Colon (tissue), 2 donors: ENCODE data around the gene DPYSL3.
"Not testable (repeated sequence)": the region's sequence is repeated elsewhere in the genome, so short reads cannot be mapped to it uniquely, and the experiment has no call there.

ENCODE experiments used
- FAIRE-seq: peaks from 2 replicates; lab custom pipeline; 2012; peaks lifted over from hg19 to GRCh38; lab: Jason Lieb, UNC
- donor health status: control.
- donor health status: control.

The DPYSL3 gene

DNA sequence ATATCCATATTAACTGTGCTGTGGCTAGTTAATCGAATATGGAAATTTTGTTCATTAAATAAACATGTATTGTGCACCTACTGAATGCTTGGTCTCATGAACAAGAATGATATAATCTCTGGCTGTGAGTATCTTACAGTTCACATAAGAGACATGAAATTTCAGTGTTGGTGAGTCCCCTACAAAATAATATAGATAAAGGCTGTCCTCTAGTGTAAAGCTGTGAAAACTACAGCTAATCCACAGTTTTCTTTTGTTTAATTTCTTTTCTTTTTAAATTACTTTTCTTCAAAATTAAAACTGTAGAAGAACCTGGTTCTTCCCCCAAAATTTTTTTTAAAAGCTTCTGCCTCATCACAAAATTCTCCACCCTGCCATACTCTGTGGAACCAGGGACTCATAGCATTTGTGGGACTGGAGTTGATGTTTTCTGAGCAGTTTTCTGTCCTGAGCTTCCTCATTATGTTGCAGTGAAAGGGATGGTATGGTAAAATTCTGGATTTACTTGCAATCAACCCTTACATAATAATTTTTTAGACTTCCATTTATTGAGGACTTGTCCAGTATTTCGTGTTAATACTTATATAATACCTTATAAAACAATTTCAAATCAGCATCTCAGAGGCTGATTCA, 140.0 kb downstream of the DPYSL3 start:
- no peak for FAIRE-seq

DNA sequence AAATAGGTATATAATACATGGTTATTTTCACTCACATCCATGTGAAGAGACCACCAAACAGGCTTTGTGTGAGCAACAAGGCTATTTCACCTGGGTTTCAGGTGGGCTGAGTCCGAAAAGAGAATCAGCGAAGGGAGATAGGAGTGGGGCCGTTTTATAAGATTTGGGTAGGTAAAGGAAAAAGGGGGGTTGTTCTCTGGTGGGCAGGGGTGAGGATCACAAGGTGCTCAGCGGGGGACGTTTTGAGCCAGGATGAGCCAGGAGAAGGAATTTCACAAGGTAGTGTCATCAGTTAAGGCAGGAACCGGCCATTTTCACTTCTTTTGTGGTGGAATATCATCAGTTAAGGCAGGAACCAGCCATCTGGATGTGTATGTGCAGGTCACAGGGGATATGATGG, 142.5 kb downstream of the DPYSL3 start:
- not testable (repeated sequence) for FAIRE-seq

GRCh38 chr5:147361441-147362175, 148.3 kb downstream of the DPYSL3 start:
- no peak for FAIRE-seq

- FAIRE-seq: no peak
These were observed 149.1 kb downstream of the DPYSL3 start for GRCh38 chr5:147360816-147361215.

DNA sequence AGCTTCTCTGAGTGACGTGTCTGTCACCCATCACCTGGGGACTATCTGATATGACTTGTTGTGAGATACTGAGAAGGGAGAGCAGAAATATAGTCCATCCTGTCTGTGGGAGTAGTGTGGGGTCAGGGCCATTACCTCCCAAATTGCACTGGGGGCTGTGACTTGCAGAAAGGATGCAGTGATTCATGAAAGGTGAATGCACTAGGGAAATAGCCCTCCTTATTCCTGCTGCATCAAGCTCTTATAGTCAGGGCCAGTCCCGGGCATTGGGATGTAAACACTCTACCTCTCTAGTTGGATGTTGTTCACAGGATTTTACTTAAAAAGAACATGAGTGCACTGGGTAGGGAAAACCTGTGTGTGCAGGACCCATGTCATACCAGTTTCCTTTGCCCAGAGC, 150.3 kb downstream of the DPYSL3 start:
- no peak for FAIRE-seq

DNA sequence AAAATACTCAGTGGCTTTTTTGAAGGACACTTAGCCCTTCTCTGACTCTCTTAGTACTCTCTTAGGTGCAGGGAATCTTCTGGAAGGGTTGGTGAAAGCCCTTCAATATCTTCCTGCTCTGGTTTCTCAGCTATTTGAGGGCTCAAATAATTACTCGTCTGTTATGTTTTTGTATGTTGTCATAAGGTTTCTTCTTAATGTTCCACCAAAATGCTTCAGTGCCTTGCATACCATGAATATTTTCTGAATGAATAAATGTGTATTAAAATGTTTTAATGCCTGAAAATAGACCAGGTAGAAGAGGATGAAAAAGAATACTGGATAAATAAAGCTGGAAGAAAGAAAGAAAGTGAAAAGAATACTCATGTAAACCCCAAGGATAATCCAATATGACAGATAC, 150.8 kb downstream of the DPYSL3 start:
- no peak for FAIRE-seq

GRCh38 chr5:147349241-147349640, 160.6 kb downstream of the DPYSL3 start:
- FAIRE-seq: no peak

- FAIRE-seq: no peak
These were observed 161.4 kb downstream of the DPYSL3 start for GRCh38 chr5:147348451-147348850.

GRCh38 chr5:147348046-147348445, 161.8 kb downstream of the DPYSL3 start:
- FAIRE-seq: no peak

GRCh38 chr5:147346006-147346561, 163.8 kb downstream of the DPYSL3 start:
- FAIRE-seq: no peak

- FAIRE-seq: no peak
These were observed 165.0 kb downstream of the DPYSL3 start for GRCh38 chr5:147344861-147345260.

DNA sequence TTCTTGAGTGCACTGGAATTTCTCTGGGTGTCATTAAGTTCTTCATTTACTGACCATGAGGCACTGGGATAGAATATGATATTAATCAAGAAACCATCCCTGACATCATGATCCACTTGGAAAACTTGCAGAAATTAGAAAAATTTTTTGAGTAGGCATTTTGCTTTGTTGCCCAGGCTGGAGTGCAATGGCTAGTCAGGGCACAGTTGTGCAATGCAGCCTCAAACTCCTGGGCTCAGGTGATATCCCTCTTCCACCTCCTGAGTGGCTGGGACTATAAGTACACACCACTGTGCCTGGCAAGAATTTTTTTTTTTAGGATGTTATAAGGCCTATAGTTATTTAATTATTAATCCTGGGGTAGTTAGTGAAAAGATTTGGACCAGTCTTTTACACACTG, 168.5 kb downstream of the DPYSL3 start:
- FAIRE-seq: no peak

GRCh38 chr5:147340941-147341340, 168.9 kb downstream of the DPYSL3 start:
- FAIRE-seq: no peak
